Loucy (cell line): ENCODE results near the gene XXYLT1.

Experiments used
- EZH2phosphoT487 ChIP-seq: fragments of 200-600 bp; IDR thresholded peaks from 2 replicates; pipeline ENCODE4 v1.6.1; 2018; ENCODE audit warnings: antibody characterized with exemption, mild to moderate bottlenecking, moderate library complexity, borderline replicate concordance
- TF ChIP-seq, protein P1 (sequence below): fragments of 200-600 bp; sonication (generic); conservative IDR thresholded peaks from 2 replicates; pipeline ENCODE4 v1.5.1; 2014; ENCODE audit warnings: mild to moderate bottlenecking, antibody characterized with exemption, low read length

DNA sequence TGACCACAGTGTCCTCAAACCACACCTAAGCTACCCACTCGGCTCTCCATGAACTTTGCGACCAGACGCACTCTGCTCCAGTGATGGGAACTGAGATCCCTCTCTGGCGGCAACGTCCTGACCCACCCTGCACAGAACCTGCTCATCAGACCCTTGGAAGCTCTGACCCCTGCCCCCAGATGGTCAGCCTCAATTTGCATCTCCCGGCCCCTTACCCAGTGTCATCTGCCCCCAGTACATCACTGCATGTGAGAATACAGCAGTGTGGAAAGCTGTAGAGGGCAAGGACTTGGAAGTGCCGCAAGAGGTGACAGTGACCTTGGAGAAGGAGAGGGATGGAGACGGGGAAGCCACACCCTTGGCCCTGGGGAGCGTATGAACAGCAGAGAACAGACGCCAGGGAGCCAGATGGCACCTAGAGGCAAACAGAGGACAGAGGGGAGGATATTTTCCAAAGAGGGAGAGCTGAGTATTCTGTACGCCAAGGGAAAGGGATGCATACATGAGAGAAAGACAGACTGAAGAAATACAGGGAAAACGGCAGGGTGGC, 192.0 kb downstream of the XXYLT1 start:
- TF ChIP-seq, protein P1, sequence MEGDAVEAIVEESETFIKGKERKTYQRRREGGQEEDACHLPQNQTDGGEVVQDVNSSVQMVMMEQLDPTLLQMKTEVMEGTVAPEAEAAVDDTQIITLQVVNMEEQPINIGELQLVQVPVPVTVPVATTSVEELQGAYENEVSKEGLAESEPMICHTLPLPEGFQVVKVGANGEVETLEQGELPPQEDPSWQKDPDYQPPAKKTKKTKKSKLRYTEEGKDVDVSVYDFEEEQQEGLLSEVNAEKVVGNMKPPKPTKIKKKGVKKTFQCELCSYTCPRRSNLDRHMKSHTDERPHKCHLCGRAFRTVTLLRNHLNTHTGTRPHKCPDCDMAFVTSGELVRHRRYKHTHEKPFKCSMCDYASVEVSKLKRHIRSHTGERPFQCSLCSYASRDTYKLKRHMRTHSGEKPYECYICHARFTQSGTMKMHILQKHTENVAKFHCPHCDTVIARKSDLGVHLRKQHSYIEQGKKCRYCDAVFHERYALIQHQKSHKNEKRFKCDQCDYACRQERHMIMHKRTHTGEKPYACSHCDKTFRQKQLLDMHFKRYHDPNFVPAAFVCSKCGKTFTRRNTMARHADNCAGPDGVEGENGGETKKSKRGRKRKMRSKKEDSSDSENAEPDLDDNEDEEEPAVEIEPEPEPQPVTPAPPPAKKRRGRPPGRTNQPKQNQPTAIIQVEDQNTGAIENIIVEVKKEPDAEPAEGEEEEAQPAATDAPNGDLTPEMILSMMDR = no peak
- no peak for TF ChIP-seq EZH2phosphoT487
